Measurements from ENCODE around the gene EPRS1.
"Not testable (repeated sequence)": the region's sequence is repeated elsewhere in the genome, so short reads cannot be mapped to it uniquely, and the experiment has no call there.

GRCh38 chr1:220086261-220086686, 40.0 kb upstream of the EPRS1 start:
- TF ChIP-seq RFX5 (IDR thresholded peaks at IDR 0.05); MAX (IDR thresholded peaks at IDR 0.05); REST (IDR thresholded peaks at IDR 0.05); POLR2A (IDR thresholded peaks at IDR 0.05; ENCODE audit: low read length); CTCF (IDR thresholded peaks at IDR 0.05); BHLHE40 (IDR thresholded peaks at IDR 0.05; ENCODE audit: low read depth, low read length); SMC3 (IDR thresholded peaks at IDR 0.05); KDM1A (IDR thresholded peaks at IDR 0.05; ENCODE audit: low read depth); MAFK (IDR thresholded peaks at IDR 0.05; ENCODE audit: partially characterized antibody); ZC3H11A (IDR thresholded peaks at IDR 0.05); EP300 (IDR thresholded peaks at IDR 0.05); ATOH8 (CRISPR knock-in tag; IDR thresholded peaks at IDR 0.05; ENCODE audit: low read depth); CHD4 (IDR thresholded peaks at IDR 0.05; ENCODE audit: borderline replicate concordance): not testable (repeated sequence)

All from A549 (cell line).